HG02840 (cell line): Measurements from ENCODE around the gene LSM14A.
A peak's percentile ranks its signal among the peaks of the same experiment; 100 is the strongest.
"Not testable (repeated sequence)": the region's sequence is repeated elsewhere in the genome, so short reads cannot be mapped to it uniquely, and the experiment has no call there.

Experiments
- ATAC-seq: cut with Tn5 transposase; IDR thresholded peaks from one replicate; pipeline ENCODE4 v1.9.1; 2021; ENCODE audit warnings: mild to moderate bottlenecking, moderate library complexity, moderate number of reproducible peaks; ENCODE audit not compliant: unreplicated experiment, low FRiP score

LSM14A gene

DNA sequence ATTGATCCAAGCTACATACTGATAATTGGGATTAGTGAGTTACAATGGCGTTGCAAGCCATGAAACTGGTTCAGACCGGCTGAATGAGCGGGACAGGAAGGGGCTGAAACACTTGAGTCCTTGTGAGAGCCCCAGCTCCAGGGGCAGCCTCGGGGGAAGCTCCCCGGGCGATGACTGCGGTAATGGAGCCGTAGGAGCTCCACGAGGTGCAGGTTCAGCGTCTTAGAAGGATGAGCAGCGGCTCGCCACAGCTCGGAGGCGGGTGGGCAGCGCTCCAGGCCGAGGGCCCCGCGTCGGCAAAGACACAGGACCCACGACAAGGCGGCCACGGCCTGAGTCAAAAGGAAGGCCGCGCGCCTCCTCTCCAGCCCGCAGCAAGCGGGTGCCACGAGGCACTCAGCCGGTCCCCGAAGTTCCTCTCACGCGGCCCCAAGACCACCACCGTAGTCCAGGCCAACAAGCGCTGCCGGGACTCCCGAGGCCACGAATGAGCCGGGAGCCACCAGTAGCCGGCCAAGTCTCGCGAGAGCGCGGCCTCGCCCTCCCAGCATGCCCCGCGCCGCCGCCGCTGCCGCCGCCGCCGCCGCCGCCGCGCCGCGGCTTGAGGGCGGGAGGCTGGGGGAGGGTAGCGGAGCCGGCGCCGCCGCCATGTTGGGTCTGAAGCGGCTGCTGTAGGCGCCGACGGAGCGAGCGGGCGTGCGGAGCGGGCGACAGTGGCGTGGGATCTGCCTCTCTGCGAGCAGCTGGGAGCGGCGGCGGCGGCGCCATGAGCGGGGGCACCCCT, at the start of gene LSM14A:
Gene LSM14A (plus strand): TSS at position 628 of the 784 bp plus-strand sequence. CDS start 139 bp downstream, at position 767.
- peak; percentile 62 for ATAC-seq

DNA sequence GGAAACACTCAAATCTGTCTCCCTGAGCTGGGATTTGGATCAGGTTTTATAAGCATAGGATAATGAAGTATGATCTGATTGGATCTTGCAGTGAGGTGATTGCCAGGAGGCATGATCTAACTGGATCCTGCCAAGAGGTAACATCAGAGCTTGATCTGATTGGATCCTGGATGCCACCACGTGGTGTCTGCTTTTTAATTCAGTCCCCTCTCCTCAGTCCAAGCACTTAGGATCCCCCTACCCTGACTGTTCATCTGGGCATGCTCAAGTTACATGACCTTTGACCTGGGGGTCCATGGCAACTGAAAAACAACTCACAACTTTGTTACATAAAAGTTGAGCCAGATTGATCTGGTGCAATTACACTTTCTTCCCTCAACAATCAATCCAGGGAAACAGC, 47.5 kb upstream of the LSM14A start:
- no peak for ATAC-seq

DNA sequence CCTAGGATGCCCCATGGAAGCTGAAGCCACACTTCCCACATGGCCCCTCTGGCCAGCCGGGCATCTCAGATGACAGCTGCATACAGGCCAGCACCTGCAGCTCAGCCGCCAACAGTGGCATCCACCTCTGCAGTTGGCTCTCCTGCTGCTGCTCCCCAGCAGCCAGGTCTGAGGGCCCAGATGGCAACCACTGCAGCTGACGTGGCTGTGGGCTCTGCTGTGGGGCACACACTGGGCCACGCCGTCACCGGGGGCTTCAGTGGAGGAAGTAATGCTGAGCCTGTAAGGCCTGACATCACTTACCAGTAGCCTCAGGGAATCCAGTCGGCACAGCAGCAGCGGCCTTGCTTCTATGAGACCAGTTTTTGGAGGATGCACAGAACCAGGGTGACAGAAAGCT, 45.3 kb upstream of the LSM14A start:
- no peak for ATAC-seq

- ATAC-seq, result no peak
These were observed 44.6 kb upstream of the LSM14A start for GRCh38 chr19:34127684-34128189.

DNA sequence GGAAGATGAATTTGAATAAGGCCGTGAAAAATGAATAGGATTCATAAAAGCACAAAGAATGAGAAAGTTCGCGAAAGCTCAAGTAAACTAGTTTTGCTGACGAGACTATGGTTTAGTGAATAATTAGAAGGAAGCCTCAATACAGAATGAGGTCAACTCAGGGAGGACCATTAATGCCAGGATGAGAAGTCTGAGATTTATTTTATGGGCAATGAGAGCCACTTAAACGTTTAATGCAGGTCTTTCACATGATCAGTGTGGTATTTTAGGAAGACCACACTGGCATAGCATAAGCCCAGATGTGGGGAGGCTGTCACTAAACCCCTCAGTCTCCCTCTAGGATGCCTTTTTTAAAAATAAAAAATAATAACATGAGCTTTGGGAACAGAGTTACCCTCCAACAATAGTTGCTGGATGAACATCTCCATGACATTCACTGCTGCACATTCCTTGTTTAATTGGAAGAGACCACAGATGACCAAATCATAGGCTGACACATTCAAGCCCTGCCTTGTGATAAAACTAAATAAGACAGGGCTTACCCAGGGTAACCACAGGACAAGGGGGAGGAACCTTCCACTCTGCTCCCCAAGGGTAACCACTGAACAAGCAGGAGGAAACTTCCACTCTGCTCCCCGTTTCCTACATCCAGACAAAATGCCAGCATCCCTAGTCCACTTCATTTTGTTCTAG, 43.6 kb upstream of the LSM14A start:
- ATAC-seq, result no peak

- ATAC-seq, result no peak
These were observed 41.2 kb upstream of the LSM14A start for GRCh38 chr19:34131100-34131499.

- ATAC-seq, result not testable (repeated sequence)
These were observed 40.2 kb upstream of the LSM14A start for GRCh38 chr19:34132145-34132544.

GRCh38 chr19:34132706-34133105, 39.6 kb upstream of the LSM14A start:
- not testable (repeated sequence) for ATAC-seq

GRCh38 chr19:34134190-34135053, 37.9 kb upstream of the LSM14A start:
- ATAC-seq, result peak; percentile 84

DNA sequence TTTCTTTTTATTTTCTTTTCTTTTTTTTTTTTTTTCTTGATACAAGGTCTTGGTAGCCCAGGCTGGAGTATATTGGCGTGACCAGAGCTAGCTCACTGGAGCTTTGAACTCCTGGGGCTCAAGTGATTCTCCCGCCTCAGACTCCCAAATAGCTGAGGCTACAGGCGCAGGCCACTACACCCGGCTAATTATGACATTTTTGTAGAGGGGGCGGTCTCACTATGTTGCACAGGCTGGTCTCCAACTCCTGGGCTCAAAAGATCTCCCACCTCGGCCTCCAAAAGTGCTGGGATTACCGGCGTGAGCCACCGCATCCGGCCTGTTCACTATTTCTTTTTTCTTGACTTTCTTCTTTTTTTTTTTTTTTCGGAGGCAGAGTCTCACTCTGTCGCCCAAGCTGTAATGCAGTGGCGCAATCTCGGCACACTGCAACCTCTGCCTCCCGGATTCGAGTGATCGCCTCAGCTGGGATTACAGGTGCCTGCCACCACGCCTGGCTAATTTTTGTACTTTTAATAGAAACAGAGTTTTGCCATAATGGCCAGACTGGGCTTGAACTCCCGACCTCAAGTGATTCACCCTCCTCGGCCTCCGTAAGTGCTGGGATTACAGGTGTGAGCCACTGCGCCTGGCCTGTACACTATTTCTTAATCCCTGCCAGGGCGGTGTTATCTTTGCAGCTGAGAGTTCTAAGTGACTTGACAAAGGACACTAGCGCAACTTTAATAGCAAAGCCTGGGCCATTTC, 37.1 kb upstream of the LSM14A start:
- no peak for ATAC-seq

DNA sequence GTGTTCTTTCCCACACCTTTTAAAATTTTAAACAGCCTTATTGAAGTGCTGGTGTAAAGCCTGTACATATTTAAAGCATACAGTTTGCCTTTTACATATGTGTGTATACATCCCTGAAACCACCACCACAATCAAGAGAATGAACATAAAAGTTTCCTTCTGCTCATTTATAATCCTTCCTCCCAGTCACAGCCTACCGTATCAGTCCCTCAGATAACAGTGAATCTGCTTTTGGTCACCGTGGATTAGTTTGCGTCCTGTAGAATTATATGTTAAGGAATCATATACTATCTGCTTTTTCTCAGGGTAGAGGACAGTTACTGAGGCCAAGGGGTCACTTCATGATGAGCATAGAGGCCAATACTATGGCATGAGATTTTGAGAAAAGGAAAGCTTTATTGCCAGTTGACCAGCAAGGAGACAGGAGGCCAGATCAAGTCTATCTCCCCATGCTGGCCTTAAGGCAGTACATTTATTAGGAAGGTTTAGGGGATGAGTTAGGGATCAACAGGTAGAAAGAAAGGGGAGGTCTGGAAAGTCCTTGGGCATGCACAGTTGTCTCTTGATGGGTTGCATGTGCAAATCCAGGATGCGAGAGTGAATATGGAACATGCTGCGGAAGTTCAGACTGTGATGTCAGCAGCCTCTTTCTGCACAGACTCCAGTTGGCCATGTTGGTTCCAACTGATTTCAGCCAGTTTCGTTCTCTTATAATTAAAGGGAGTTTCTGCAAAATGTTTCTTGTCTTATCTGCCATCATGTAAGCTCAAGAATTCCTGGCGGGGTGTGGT, 36.3 kb upstream of the LSM14A start:
- ATAC-seq, result no peak

DNA sequence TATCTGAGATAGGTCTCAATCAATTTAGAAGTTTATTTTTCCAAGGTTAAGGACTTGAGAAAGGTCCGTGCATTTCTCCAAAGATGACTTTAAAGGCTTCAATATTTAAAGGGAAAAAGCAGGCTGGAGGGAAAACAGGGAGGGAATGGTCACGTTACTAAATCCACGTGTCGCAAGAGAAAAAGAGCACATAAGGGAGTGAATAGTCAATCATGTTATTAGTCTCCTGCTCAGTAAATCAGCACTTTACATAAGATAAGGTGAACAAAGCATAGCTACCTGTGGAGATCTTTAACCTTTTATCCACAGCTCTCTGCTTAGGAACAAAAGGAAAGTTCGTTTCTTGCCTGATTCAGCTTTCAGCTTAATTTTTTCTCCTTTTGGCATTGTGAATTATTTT, 31.3 kb upstream of the LSM14A start:
- ATAC-seq, result no peak

DNA sequence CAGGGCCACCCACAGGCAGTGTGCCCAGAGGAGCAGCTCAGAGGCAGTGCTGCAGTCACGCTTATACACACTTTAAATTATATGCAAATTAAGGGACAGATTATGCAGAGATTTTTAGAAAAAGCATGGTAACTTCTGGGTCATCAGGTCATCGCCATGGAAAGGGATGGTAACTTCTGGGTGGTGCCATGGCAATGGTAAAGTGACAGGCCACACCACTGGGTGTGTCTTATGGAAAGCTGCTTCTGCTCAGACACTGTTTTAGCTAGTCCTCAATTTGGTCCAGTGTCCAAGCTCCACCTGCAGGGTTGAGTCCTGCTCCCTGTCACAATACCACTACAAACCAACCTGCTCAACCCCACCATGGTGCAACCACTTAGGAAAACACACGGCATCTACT, 29.9 kb upstream of the LSM14A start:
- no peak for ATAC-seq

GRCh38 chr19:34145741-34146202, 26.5 kb upstream of the LSM14A start:
- ATAC-seq, result no peak

GRCh38 chr19:34148658-34149185, 23.6 kb upstream of the LSM14A start:
- ATAC-seq, result no peak

- ATAC-seq, result no peak
These were observed 22.4 kb upstream of the LSM14A start for GRCh38 chr19:34149873-34150272.

DNA sequence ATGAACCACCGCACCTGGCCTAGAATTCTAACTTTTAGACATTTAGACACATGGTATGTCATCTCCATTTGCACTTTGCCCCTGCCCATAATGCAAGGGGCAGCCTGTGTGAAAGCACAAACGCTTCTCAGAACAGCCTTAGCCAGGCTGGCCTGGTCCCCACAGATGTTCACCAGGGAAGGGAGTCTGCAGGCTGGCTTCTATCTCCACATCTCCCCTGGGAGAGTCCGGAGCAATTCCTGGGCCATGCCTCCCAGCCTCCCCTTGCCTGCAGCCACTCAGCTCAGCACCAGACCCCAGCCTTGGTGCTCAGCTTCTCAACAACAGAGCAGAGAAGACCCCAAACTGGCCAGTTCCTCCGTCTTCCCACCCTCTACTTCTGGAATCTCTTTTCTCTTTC, 21.7 kb upstream of the LSM14A start:
- no peak for ATAC-seq

DNA sequence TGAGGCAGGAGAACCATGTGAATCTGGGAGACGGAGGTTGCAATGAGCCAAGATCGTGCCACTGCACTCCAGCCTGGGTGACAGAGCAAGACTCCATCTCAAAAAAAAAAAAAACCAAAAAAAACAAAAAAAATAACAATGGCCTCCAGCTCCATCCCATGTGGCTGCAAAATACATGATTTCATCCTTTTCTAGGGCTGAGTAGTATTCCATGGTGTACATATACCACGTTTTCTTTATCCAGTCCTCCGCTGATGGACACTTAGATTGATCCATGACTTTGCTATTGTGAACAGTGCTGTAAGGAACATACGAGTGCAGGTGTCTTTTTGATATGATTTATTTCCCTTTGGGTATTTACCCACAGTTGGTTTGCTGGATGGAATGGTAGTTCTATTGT, 20.9 kb upstream of the LSM14A start:
- ATAC-seq, result no peak

DNA sequence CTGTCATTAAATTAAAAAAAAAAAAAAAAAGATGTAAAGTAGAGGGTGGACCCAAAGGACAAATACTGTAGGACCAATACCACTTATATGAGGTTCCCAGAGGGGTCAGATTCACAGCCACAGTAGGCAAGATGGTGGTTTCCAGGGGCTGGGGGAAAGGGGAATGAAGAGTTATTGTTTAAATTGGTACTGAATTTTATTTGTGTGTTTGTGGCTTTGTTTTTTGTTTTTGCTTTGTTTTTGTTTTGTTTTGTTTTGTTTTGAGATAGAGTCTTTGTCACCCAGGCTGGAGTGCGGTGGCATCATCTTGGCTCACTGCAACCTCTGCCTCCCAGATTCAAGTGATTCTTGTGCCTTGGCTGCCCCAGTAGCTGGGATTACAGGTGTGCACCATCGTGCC, 17.9 kb upstream of the LSM14A start:
- no peak for ATAC-seq
